DMS79 (cell line): ENCODE data around the gene POMT2.
A peak's percentile ranks its signal among the peaks of the same experiment; 100 is the strongest.

ENCODE experiments used
- DNase-seq: peaks from one replicate; lab custom pipeline; 2025; lab: John Stamatoyannopoulos, UW

The POMT2 gene

DNA sequence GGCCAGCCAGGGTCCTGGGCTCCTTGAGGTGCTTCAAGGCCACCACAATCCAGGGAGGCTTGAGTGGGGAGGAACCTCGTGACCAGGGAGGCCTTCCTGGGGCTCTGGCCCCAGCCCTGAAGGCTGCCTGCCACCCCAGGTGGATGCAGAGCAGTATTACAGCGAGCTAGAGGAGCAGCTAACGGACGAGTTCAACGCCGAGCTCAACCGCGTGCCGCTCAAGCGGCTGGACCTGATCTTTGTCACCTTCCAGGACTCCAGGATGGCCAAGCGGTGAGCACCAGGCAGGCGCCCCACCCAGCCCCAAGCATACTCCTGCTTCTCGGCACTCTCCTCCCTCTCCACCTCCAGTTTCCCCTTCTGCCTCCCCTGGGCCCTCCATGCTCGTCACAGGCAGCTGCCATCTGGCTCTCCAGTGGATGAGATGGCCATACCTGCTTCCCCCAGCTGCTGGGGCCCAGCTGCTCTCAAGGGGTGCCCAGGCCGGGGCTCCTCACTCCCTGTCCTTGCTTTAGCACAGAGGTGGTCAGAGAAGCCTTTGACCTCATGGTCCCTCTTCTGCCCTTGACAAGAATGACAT, 80.3 kb downstream of the POMT2 start:
- DNase-seq = no peak

DNA sequence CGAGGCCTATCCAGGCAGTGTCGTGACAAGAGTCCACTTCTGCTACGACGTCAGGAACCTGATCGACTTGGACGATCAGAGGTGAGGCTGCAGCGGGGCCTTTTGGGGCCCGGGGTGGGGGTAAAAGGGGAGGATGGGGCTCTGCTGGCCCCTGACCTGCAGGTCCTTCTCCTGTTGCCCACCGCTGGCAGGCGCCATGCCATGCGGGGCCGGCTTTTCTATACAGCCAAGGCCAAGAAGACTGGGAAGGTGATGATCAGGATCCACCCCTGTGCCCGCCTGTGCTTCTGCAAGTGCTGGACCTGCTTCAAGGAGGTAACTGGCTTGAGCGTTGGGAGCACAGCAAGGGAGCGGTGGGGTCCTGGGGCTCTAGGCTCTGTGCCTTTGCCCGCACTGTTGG, 81.3 kb downstream of the POMT2 start:
- DNase-seq = no peak

DNA sequence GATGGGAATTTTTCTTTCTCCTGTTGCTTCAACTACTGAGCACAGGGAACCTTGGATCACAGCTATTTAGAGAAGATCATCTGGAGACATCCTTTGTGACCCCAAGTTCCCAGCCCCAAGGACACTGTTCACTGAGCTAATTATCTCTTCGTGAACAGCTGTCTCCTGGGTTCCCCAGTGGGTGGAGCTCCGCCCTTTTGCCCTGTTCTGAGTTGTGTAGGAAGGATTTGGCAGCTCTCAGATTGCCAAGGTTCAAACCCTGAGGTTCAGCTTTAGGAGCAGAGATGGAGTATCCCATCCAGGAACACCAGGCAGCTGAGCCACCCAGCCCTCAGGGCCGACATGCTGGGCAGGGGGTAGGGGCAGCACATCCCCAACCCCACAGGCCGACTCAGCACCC, 81.7 kb downstream of the POMT2 start:
- no peak for DNase-seq

DNA sequence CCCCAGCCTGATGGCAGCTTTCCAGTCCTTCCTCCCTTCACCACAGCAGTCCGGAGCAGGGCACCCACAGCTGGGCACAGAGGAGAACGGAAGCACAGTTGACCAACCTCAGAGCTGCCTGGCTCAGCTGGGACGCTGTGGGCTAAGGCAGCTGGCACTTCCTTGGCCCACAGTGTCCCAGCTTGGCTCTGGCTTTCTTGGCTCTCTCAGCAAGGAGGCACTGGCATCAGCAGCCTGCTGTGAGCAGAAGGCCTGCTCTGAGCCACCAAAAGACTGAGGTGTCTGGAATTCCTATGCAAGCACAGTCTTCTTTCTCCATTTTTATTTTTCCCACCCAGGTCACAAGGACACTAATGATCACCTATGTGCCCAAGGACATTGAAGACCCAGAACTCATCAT, 82.3 kb downstream of the POMT2 start:
- DNase-seq = no peak

DNA sequence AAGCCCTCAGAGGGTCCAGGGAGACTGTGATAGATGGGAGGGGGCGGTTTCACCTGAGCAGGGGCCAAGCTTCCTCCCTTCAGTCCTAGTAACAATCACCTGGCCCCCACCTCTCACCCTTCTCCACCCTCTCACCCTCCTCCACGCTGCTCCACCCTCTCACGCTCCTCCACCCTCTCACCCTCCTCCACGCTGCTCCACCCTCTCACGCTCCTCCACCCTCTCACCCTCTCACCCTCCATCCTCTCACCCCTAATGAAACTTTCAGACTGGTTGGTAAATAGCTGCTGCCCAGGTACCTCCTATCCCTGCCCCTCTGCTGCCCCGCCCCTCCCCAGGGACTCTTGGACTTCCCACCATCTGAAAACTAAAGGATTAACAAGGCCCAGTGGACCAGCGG, 83.9 kb downstream of the POMT2 start:
- no peak for DNase-seq

DNA sequence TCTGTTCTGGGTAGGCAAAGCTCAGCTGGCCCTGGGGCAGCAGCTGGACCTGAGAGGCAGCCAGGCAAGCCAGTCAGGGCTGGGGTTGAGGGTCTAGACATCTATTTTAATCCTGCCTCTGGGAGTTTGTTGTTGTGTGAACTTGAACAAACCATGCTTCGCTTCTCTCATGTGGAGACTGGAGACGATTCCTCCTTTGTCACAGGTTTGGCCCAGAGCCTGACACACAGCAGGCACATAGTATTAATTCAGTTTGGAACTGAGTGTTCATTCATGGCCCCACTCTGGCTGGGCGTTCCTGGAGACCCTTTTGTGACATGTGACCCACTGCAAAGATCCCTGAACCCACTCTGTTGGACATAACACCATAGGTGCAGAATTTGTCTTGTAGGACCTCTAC, 89.0 kb downstream of the POMT2 start:
- DNase-seq = no peak

DNA sequence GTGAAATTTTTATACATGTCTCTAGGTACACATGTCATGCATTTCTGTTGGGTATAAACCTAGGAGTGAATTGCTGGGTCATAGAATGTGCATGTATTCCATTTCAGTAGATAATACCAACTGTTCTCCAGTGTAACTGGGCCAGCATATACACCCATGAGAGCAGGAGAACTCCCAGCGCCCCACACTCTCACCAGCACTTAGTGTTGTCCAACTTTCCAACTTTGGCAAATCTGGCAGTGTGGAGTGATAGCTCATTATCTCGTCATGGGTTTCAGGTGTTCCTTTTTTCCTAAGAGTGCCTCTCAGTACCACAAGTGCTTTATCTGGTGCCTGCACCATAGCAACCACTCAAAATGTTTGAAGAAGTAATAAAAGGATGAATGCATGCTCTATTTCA, 89.8 kb downstream of the POMT2 start:
- DNase-seq = peak; percentile 33

DNA sequence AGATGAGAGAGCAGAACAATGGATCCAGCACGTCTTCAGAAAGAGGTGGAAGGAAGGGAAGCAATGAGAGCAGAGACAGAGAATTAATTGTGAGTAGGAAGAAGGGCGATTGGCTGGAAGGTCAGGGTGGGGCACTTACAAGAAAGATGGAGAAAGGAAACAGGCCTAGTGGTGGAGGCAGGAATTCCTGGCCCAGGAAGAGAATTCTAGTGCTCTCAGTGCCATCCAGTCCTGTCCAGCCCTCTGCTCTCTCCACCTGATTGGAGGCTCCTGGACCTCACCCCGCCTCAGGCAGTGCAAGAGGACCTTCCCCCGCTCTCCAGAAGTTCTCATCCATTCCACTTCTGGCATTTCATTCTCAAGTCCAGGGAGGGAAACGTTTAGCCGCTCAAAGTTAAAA, 92.6 kb downstream of the POMT2 start:
- no peak for DNase-seq

DNA sequence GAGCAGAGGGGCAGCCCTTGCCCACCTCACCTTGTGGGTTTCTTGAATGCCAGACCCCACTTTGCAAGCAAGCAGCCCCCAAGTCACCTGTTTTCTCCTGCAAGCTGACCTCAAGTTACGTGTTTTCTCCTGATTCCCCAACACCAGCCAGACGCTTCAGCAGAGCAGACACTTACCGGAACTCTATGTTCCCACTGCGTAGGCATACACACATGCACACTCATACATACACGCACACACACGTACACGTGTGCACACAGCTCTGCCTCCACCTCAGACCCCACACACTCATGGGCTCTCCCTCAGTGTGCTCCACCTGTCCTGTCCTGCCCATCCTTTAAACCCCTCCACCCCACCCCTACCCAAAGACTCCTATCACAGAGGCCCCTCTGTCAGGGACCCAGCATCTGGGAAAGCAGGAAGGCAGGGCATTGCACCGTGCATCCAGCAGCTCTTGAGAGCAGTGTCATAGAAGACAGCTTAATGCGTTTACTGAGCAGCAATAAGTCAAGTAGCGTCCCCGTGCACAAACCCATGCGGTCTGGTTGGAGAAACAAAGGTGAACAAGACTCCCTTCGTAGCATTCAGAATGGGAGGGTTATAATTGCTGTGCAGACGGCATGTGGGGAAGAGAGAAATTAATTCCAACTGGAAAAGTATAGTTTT, 94.7 kb downstream of the POMT2 start:
- no peak for DNase-seq

DNA sequence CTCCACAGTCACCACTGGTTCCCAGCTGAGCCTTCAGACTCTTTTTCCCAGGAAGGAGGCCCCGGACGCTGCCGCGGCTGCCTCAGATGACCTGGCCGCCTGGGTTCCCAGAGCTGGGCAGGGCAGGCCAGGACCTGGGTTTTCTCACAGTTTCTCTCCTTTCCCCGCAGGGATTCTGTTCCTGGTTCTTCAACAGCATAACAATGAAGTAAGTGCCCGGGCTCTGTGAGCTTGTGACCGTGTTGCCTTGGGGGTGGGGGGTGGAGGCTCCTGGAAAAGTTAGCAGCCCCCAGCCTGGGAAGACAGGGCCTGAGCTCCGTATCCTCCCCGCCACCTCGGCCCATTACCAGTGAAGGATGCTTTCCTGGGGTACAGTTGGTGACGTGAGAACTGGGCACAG, 95.4 kb downstream of the POMT2 start:
- no peak for DNase-seq
